DOHH2 (cell line): ENCODE measurements around the gene TMEM14A.

Experiments
- CTCF ChIP-seq: fragments of 200-600 bp; sonication (generic); IDR thresholded peaks from one replicate; pipeline ENCODE4 v1.5.1; 2014; ENCODE audit warnings: antibody characterized with exemption, mild to moderate bottlenecking, low read depth, low read length; ENCODE audit not compliant: poor library complexity, severe bottlenecking
- EZH2phosphoT487 ChIP-seq: fragments of 200-600 bp; sonication (generic); IDR thresholded peaks from 2 replicates; pipeline ENCODE4 v1.6.1; 2017; ENCODE audit warnings: borderline replicate concordance, mild to moderate bottlenecking, antibody characterized with exemption, low read length, moderate library complexity, mixed read lengths

- no peak for TF ChIP-seq CTCF
- TF ChIP-seq EZH2phosphoT487, result no peak
Observed at GRCh38 chr6:52640170-52640569, 30.7 kb upstream of the TMEM14A start.
